NCI-H2227 (cell line): ENCODE measurements around the gene ANKRD6.
A peak's percentile ranks its signal among the peaks of the same experiment; 100 is the strongest.
"Not testable (repeated sequence)": the region's sequence is repeated elsewhere in the genome, so short reads cannot be mapped to it uniquely, and the experiment has no call there.

Experiments used
- DNase-seq: peaks from one replicate; lab custom pipeline; 2025; ENCODE audit not compliant: unreplicated experiment; lab: John Stamatoyannopoulos, UW

ANKRD6 gene

GRCh38 chr6:89591745-89592144 is 158.8 kb downstream of the ANKRD6 start:
- no peak for DNase-seq

- DNase-seq, result no peak
These were observed 163.1 kb downstream of the ANKRD6 start for GRCh38 chr6:89596056-89596455.

- DNase-seq, result no peak
These were observed 163.5 kb downstream of the ANKRD6 start for GRCh38 chr6:89596484-89596883.

- DNase-seq, result no peak
These were observed 164.4 kb downstream of the ANKRD6 start for GRCh38 chr6:89597372-89597771.

GRCh38 chr6:89597988-89598387 is 165.0 kb downstream of the ANKRD6 start:
- no peak for DNase-seq

- no peak for DNase-seq
These were observed 166.8 kb downstream of the ANKRD6 start for GRCh38 chr6:89599727-89600126.

GRCh38 chr6:89602166-89602565 is 169.2 kb downstream of the ANKRD6 start:
- DNase-seq, result no peak

- no peak for DNase-seq
These were observed 171.7 kb downstream of the ANKRD6 start for GRCh38 chr6:89604653-89605052.

- no peak for DNase-seq
These were observed 172.9 kb downstream of the ANKRD6 start for GRCh38 chr6:89605861-89606260.

- peak; percentile 31 for DNase-seq
These were observed 177.2 kb downstream of the ANKRD6 start for GRCh38 chr6:89610149-89610642.

- no peak for DNase-seq
These were observed 178.7 kb downstream of the ANKRD6 start for GRCh38 chr6:89611666-89612065.

GRCh38 chr6:89612121-89612520 is 179.2 kb downstream of the ANKRD6 start:
- DNase-seq, result peak; percentile 2

- DNase-seq, result no peak
These were observed 180.8 kb downstream of the ANKRD6 start for GRCh38 chr6:89613790-89614189.

- no peak for DNase-seq
These were observed 182.9 kb downstream of the ANKRD6 start for GRCh38 chr6:89615882-89616281.

GRCh38 chr6:89616531-89616930 is 183.6 kb downstream of the ANKRD6 start:
- DNase-seq, result no peak

- no peak for DNase-seq
These were observed 185.1 kb downstream of the ANKRD6 start for GRCh38 chr6:89618026-89618425.

GRCh38 chr6:89619567-89619966 is 186.6 kb downstream of the ANKRD6 start:
- no peak for DNase-seq

GRCh38 chr6:89623749-89624148 is 190.8 kb downstream of the ANKRD6 start:
- DNase-seq, result no peak

- DNase-seq, result no peak
These were observed 197.5 kb downstream of the ANKRD6 start for GRCh38 chr6:89630488-89630887.

GRCh38 chr6:89636412-89636811 is 203.5 kb downstream of the ANKRD6 start:
- DNase-seq, result not testable (repeated sequence)

- peak; percentile 41 for DNase-seq
These were observed 205.0 kb downstream of the ANKRD6 start for GRCh38 chr6:89637960-89638319.

- peak; percentile 91 for DNase-seq
These were observed 205.6 kb downstream of the ANKRD6 start, which contains the start of gene LYRM2 for GRCh38 chr6:89638320-89639195. TSS of gene LYRM2 (minus strand) at chr6:89638747. CDS start at chr6:89638716, 31 bp downstream.

- DNase-seq, result no peak
These were observed 207.9 kb downstream of the ANKRD6 start for GRCh38 chr6:89640804-89641203.
